G401.6 (cell line): Measurements from ENCODE around the gene PHLDA2.

Experiments
- FAIRE-seq: peaks from 2 replicates; lab custom pipeline; 2012; peaks lifted over from hg19 to GRCh38; lab: Jason Lieb, UNC

Gene PHLDA2

GRCh38 chr11:2928605-2929530 is at the start of gene PHLDA2:
Gene PHLDA2, minus strand, starts transcription at chr11:2929420. Its CDS starts 56 bp downstream, at chr11:2929364.
- FAIRE-seq = no peak

GRCh38 chr11:2977113-2977512 is 47.9 kb upstream of the PHLDA2 start:
- FAIRE-seq = no peak

- no peak for FAIRE-seq
These were observed 47.3 kb upstream of the PHLDA2 start for GRCh38 chr11:2976294-2977063.

- no peak for FAIRE-seq
These were observed 46.4 kb upstream of the PHLDA2 start for GRCh38 chr11:2975594-2975993.

GRCh38 chr11:2974272-2974671 is 45.1 kb upstream of the PHLDA2 start:
- no peak for FAIRE-seq

GRCh38 chr11:2968341-2968900 is 39.2 kb upstream of the PHLDA2 start:
- no peak for FAIRE-seq

GRCh38 chr11:2964782-2965181 is 35.6 kb upstream of the PHLDA2 start:
- no peak for FAIRE-seq

GRCh38 chr11:2963761-2964160 is 34.5 kb upstream of the PHLDA2 start:
- FAIRE-seq = no peak

- FAIRE-seq = no peak
These were observed 34.0 kb upstream of the PHLDA2 start for GRCh38 chr11:2963112-2963754.

GRCh38 chr11:2961080-2961479 is 31.9 kb upstream of the PHLDA2 start:
- FAIRE-seq = no peak

GRCh38 chr11:2960139-2960538 is 30.9 kb upstream of the PHLDA2 start:
- FAIRE-seq = no peak

- no peak for FAIRE-seq
These were observed 29.0 kb upstream of the PHLDA2 start for GRCh38 chr11:2958251-2958650.

GRCh38 chr11:2955906-2956476 is 26.8 kb upstream of the PHLDA2 start:
- FAIRE-seq = no peak

GRCh38 chr11:2954263-2954662 is 25.0 kb upstream of the PHLDA2 start:
- no peak for FAIRE-seq

GRCh38 chr11:2952290-2952689 is 23.1 kb upstream of the PHLDA2 start:
- FAIRE-seq = no peak

- FAIRE-seq = no peak
These were observed 22.3 kb upstream of the PHLDA2 start for GRCh38 chr11:2951231-2952110.

- no peak for FAIRE-seq
These were observed 21.6 kb upstream of the PHLDA2 start for GRCh38 chr11:2950825-2951224.

GRCh38 chr11:2949920-2950319 is 20.7 kb upstream of the PHLDA2 start:
- no peak for FAIRE-seq

- no peak for FAIRE-seq
These were observed 18.5 kb upstream of the PHLDA2 start for GRCh38 chr11:2947744-2948143.

- FAIRE-seq = no peak
These were observed 16.6 kb upstream of the PHLDA2 start for GRCh38 chr11:2945757-2946287.
